Endothelial cell of umbilical vein (primary cell): ENCODE data around the gene EPC1. TPM values are rescaled to one million over a fixed set of nuclear protein-coding genes. Genes with fewer than 3 reads are reported as not detected.
"Not testable (repeated sequence)": the region's sequence is repeated elsewhere in the genome, so short reads cannot be mapped to it uniquely, and the experiment has no call there.

ENCODE experiments used
- BruUV-seq: library from RNA; stranded (reverse); fragments of 400-500 nt; replicated peaks from 2 replicates; lab custom pipeline; 2021; lab: Mats Ljungman, UMichigan
- CTCF ChIA-PET: fragments of 300-600, 350-600 bp; sonication (Branson Sonifier 250); formaldehyde crosslinking; loops from one replicate; lab custom pipeline; 2021; ENCODE audit warnings: antibody characterized with exemption, inconsistent platforms; lab: Charles Lee
- POLR2A ChIA-PET: fragments of 300-600, 350-600 bp; sonication (Branson Sonifier 250); formaldehyde crosslinking; loops from one replicate; lab custom pipeline; 2021; ENCODE audit warnings: antibody characterized with exemption, inconsistent platforms; lab: Charles Lee
- DNase-seq: peaks from one replicate; pipeline ENCODE4 v3.0.0-alpha.2; 2011; ENCODE audit warnings: low read depth, low spot score
- FAIRE-seq: peaks from 2 replicates; lab custom pipeline; 2011; peaks lifted over from hg19 to GRCh38; lab: Jason Lieb, UNC
- H2AFZ ChIP-seq: 2 replicates; pipeline ENCODE4 v1.6.0; 2012; ENCODE audit warnings: low read depth, low read length, control low read depth, inconsistent platforms
- H3K27ac ChIP-seq: 2 replicates; pipeline ENCODE4 v1.5.1; 2011; ENCODE audit warnings: low read depth, mild to moderate bottlenecking, control low read depth, low read length, moderate library complexity; ENCODE audit not compliant: insufficient read depth
- H3K27me3 ChIP-seq, 2 experiments: 2 replicates each; pipeline versions ENCODE4 v1.6.0 to v1.6.1; 2011; ENCODE audit warnings: low read length in 2 of 2, mixed read lengths in 1 of 2; ENCODE audit not compliant: control insufficient read depth in 2 of 2, insufficient read depth in 2 of 2
- H3K36me3 ChIP-seq, 2 experiments: 2 replicates in 1 of 2; 3 replicates in 1 of 2; pipeline ENCODE4 v1.5.1; 2011; ENCODE audit warnings: low read length in 2 of 2, mild to moderate bottlenecking in 1 of 2, moderate library complexity in 1 of 2; ENCODE audit not compliant: control insufficient read depth in 2 of 2, insufficient read depth in 2 of 2; ENCODE audit errors: extremely low read depth in 1 of 2
- H3K4me1 ChIP-seq: 3 replicates; pipeline ENCODE4 v1.5.1; 2011; ENCODE audit warnings: mild to moderate bottlenecking, low read length; ENCODE audit not compliant: control insufficient read depth, insufficient read depth; ENCODE audit errors: extremely low read depth
- H3K4me2 ChIP-seq: 2 replicates; pipeline ENCODE4 v1.6.1; 2011; ENCODE audit warnings: low read length, control low read depth, mixed read lengths; ENCODE audit not compliant: insufficient read depth
- H3K4me3 ChIP-seq, 3 experiments: fragments of 200-600 bp in 1 of 3; sonication (generic), shearing (Covaris generic) in 1 of 3; replicated peaks in 1 of 3; 2 replicates each; pipeline ENCODE4 v1.5.1; 2011 to 2016; ENCODE audit warnings: control low read depth in 3 of 3, low read length in 3 of 3, mild to moderate bottlenecking in 2 of 3, inconsistent platforms in 1 of 3, low read depth in 1 of 3, moderate library complexity in 1 of 3; ENCODE audit not compliant: insufficient read depth in 1 of 3
- H3K79me2 ChIP-seq: 2 replicates; pipeline ENCODE4 v1.6.0; 2012; ENCODE audit warnings: low read length, inconsistent platforms; ENCODE audit not compliant: control insufficient read depth, insufficient read depth
- H3K9ac ChIP-seq: replicated peaks from 2 replicates; pipeline ENCODE3; 2011; ENCODE audit warnings: low read length, control low read depth; ENCODE audit not compliant: insufficient read depth; ENCODE audit errors: extremely low read depth
- H3K9me1 ChIP-seq: replicated peaks from 3 replicates; pipeline ENCODE4 v1.6.0; 2011; ENCODE audit warnings: mild to moderate bottlenecking, low read length; ENCODE audit not compliant: control insufficient read depth, insufficient read depth; ENCODE audit errors: extremely low read depth
- H3K9me3 ChIP-seq: replicated peaks from 2 replicates; pipeline ENCODE4 v1.5.1; 2012; ENCODE audit warnings: low read length, inconsistent platforms; ENCODE audit not compliant: control insufficient read depth, insufficient read depth
- H4K20me1 ChIP-seq: replicated peaks from 2 replicates; pipeline ENCODE3; 2011; ENCODE audit warnings: mild to moderate bottlenecking, low read length; ENCODE audit not compliant: control insufficient read depth, insufficient read depth; ENCODE audit errors: extremely low read depth
- EZH2 ChIP-seq: IDR thresholded peaks from 2 replicates; pipeline ENCODE4 v1.6.1; 2012; ENCODE audit warnings: borderline replicate concordance, low read depth, mild to moderate bottlenecking, moderate library complexity, low read length, inconsistent platforms; ENCODE audit not compliant: severe bottlenecking
- FOS ChIP-seq: IDR thresholded peaks from 2 replicates; pipeline ENCODE4 v1.6.1; 2011; ENCODE audit warnings: mild to moderate bottlenecking, low read length, moderate library complexity, borderline replicate concordance; ENCODE audit not compliant: insufficient read depth
- GATA2 ChIP-seq: IDR thresholded peaks from 2 replicates; pipeline ENCODE4 v1.7.0; 2011; ENCODE audit warnings: low read depth, mild to moderate bottlenecking, moderate library complexity, mixed read lengths, low read length; ENCODE audit not compliant: insufficient read length, insufficient read depth
- JUN ChIP-seq: IDR thresholded peaks from 2 replicates; pipeline ENCODE4 v1.6.1; 2011; ENCODE audit warnings: borderline replicate concordance, low read depth; ENCODE audit not compliant: insufficient read length, insufficient read depth
- MYC ChIP-seq: IDR thresholded peaks from one replicate; pipeline ENCODE4 v1.6.1; 2011; ENCODE audit warnings: mild to moderate bottlenecking, low read depth, low read length
- POLR2A ChIP-seq: IDR thresholded peaks from 2 replicates; pipeline ENCODE4 v1.6.1; 2012; ENCODE audit warnings: low read depth, mild to moderate bottlenecking, control low read depth, low read length
- POLR2AphosphoS5 ChIP-seq: IDR thresholded peaks from 2 replicates; pipeline ENCODE4 v1.6.1; 2012; ENCODE audit warnings: low read depth, mild to moderate bottlenecking, control low read depth, low read length, moderate library complexity; ENCODE audit not compliant: insufficient read depth
- dilution Hi-C: fragments of 300-500 bp; cut with MboI; formaldehyde crosslinking; loops from one replicate; pipeline ENCODE4 v1.15.0; 2019; ENCODE audit warnings: low sequenced_read_pairs; ENCODE audit not compliant: extremely low pct_ligation_motif_present
- intact Hi-C: fragments of 100-400 bp; cut with micrococcal nuclease; formaldehyde crosslinking; loops from one replicate; pipeline ENCODE4 v1.10.0; 2022
- polyA plus RNA-seq, 4 experiments: library from polyadenylated mRNA; depleted of rRNA in 3 of 4; stranded (reverse) in 3 of 4; unstranded in 1 of 4; fragments of >200 nt; gene quantifications; 2 replicates each; pipeline versions ENCODE4 v1.2.1 to v1.2.3, GENCODE V29; 2011 to 2012; ENCODE audit warnings: missing spikeins in 1 of 4
- total RNA-seq: library from RNA; stranded (reverse); gene quantifications from 2 replicates; pipeline ENCODE4 v1.2.3, GENCODE V29; 2021
- TF ChIP-seq, protein P1 (sequence below), 2 donors: IDR thresholded peaks; 1 replicate in 1 of 2; 2 replicates in 1 of 2; pipeline ENCODE4 v1.5.1; 2011; ENCODE audit warnings: low read length in 2 of 2, mild to moderate bottlenecking in 2 of 2, moderate library complexity in 2 of 2, control low read depth in 1 of 2, inconsistent platforms in 1 of 2, low read depth in 1 of 2; ENCODE audit not compliant: insufficient read depth in 1 of 2; ENCODE audit errors: extremely low read depth in 1 of 2
- TF ChIP-seq, protein P2 (sequence below): IDR thresholded peaks from 2 replicates; pipeline ENCODE4 v1.6.1; 2011; ENCODE audit not compliant: insufficient read depth, insufficient read length

EPC1 gene
- total and polyA plus RNA-seq, 2 donors (not counting 3 experiments of a cell fraction or from before 2014, with no cell fraction given) = 27.9 to 39.0 TPM

DNA sequence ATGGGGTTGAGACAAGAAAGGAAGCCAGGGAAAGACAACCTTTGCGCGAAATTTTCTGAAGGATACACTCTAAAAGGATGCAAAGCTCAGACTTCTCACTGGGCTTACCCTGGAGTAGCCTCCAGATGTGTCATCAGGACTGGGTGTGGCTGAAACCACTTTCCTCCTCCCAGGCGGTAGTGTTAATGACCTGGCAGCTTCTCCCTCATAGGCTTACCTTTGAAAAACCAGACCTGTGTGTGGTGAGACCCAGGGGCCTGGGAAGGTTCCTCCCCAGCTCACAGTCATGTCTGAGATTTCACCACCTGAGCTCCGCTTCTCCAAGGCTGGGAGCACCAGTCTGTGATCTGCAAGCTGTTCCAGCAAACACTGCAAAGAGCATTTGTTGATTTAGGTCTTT, 93.7 kb downstream of the EPC1 start:
- no peak overlapping the region for H3K4me2 ChIP-seq
- no peak overlapping the region for H3K4me3 ChIP-seq
- no peaks in the 10 kb centered on the region for H3K4me1 ChIP-seq
- H3K27ac ChIP-seq = no peak overlapping the region
- intact Hi-C loops = no loop called here
- no peaks in the 10 kb centered on the region for H3K27me3 ChIP-seq
- H2AFZ ChIP-seq = no peak overlapping the region
- no TSS peak for BruUV-seq
- ChIA-PET POLR2A (no interaction called here), CTCF (no interaction called here)
- no peaks in the 10 kb centered on the region for H3K9me3 ChIP-seq
- no peaks in the 10 kb centered on the region for H4K20me1 ChIP-seq
- FAIRE-seq = no peak
- H3K9ac ChIP-seq = no peak overlapping the region
- dilution Hi-C loops = no loop called here
- DNase-seq = no peak
- H3K9me1 ChIP-seq = no peaks in the 10 kb centered on the region
- no peak for TF ChIP-seq POLR2AphosphoS5
- no peak for TF ChIP-seq POLR2A
- no peak for TF ChIP-seq MYC
- no peak for TF ChIP-seq EZH2
- TF ChIP-seq JUN = no peak
- TF ChIP-seq GATA2 = no peak
- TF ChIP-seq, protein P1, sequence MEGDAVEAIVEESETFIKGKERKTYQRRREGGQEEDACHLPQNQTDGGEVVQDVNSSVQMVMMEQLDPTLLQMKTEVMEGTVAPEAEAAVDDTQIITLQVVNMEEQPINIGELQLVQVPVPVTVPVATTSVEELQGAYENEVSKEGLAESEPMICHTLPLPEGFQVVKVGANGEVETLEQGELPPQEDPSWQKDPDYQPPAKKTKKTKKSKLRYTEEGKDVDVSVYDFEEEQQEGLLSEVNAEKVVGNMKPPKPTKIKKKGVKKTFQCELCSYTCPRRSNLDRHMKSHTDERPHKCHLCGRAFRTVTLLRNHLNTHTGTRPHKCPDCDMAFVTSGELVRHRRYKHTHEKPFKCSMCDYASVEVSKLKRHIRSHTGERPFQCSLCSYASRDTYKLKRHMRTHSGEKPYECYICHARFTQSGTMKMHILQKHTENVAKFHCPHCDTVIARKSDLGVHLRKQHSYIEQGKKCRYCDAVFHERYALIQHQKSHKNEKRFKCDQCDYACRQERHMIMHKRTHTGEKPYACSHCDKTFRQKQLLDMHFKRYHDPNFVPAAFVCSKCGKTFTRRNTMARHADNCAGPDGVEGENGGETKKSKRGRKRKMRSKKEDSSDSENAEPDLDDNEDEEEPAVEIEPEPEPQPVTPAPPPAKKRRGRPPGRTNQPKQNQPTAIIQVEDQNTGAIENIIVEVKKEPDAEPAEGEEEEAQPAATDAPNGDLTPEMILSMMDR (IDR thresholded peaks at IDR 0.05; ENCODE audit: extremely low read depth in 1 of 2, insufficient read depth in 1 of 2, low read depth in 1 of 2, low read length in 2 of 2) = no peak
- no peak for TF ChIP-seq FOS
- TF ChIP-seq, protein P2, sequence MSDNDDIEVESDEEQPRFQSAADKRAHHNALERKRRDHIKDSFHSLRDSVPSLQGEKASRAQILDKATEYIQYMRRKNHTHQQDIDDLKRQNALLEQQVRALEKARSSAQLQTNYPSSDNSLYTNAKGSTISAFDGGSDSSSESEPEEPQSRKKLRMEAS = no peak
- H3K36me3 ChIP-seq = no peaks in the 10 kb centered on the region
- no peaks in the 10 kb centered on the region for H3K79me2 ChIP-seq

DNA sequence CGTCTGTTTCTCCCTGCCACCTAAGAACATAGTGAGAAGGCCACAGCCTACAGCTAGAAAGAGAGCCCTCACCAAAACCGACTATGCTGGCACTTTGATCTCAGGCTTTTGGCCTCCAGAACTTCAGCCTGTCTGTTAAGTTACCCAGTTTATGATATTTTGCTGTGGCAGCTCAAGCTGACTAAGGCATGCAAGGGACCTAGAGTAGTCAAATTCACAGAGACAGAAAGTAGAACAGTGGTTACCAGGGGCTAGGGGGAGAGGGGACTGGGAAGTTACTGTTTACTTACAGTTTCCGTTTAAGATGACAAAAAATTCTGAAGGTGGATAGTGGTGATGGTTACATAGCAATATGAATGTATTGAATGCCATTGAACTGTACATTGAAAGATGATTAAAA, 96.5 kb downstream of the EPC1 start:
- FAIRE-seq, BruUV-seq, dilution Hi-C loops, H3K9ac ChIP-seq, intact Hi-C loops, H3K27ac ChIP-seq, H4K20me1 ChIP-seq, H3K9me1 ChIP-seq, H3K79me2 ChIP-seq, H2AFZ ChIP-seq, H3K9me3 ChIP-seq, H3K4me2 ChIP-seq, H3K4me3 ChIP-seq, H3K4me1 ChIP-seq, POLR2A ChIA-PET, H3K36me3 ChIP-seq, H3K27me3 ChIP-seq, DNase-seq: not testable (repeated sequence)
- CTCF ChIA-PET = interaction anchor here (0.8 to 1.9 kb wide), 4 partner anchors 9 to 117 kb away, joined by 3 to 5 read pairs (median 4); no protein-coding TSS in a partner anchor
